ENCODE results near the gene ACYP1. TPM values are rescaled to one million over a fixed set of nuclear protein-coding genes. Genes with fewer than 3 reads are reported as not detected.
"Not testable (repeated sequence)": the region's sequence is repeated elsewhere in the genome, so short reads cannot be mapped to it uniquely, and the experiment has no call there.

ACYP1 gene
- polyA plus RNA-seq, 1 donor = 17.8 TPM

DNA sequence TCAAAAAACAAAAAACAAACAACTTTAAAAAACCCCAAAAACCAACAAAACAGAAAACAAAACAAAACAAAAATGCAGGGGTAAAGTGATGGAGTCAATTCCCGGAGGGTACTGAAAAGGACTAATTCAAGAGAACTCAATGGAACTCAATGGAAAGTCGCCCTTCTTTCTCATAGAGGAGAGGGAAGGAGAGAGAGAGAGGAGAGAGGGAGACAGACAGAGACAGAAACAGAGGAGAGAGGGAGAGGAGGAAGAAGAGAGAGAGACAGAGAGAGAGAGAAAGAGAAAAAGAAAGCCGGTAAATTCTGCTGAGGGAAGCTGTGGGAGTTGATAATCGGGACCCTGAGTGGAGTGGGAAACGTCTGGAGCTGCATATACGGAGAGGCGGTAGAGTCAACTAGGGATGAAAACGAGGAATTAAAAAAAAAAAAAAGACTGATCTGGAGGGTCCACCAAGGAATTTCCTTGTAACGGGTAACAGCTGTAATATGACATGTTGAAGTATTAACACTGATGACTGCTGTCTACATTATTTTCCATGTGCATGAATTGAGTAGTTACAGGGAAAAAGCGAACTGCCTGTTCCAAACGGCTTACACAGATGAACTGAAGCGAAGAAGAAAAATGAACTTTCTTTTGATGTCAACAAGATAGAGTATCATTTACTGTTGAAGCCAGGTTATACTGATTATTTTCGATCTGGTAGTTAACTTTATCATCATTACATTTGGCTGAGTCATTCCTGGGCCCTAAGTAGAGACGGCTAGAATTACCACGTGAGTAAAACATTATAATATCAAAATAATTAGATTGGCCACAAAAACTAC is 4.7 kb upstream of the ACYP1 start:
- peak; percentile 62 for DNase-seq (ENCODE audit: low read depth)

DNA sequence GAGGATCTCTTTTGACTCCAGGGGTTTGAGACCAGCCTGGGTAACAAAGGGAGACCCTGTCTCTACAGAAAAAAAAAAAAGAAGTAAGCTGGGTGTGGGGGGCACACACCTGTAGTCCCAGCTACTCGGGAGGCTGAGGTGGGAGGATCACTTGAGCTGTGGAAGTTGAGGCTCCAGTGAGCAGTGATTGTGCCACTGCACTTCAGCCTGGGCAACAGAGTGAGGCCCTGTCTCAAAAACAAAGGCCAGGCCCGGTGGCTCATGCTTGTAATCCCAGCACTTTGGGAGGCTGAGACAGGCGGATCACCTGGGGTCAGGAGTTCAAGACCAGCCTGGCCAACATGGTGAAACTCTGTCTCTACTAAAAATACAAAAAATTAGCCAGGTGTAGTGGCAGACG is 3.9 kb upstream of the ACYP1 start:
- not testable (repeated sequence) for DNase-seq (ENCODE audit: low read depth)

DNA sequence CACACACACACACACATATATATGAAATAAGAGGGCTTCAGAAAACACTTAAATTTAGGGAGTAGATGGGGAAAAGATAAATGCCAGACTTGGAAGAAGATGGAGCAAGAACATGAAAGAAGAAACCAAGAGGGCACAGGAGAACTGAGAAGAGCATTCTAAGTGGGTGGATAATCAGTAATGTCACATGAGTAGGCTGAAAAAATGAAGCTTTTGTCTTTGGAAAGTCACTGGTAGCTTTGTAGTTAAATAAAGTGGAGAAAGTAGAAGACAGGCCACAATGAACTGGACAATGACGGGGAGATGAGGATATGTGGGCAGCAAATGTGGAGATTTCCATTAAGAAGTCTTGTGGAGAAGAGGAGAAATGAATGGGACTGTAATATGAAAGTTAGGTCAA is 3.4 kb upstream of the ACYP1 start:
- no peak for DNase-seq (ENCODE audit: low read depth)

DNA sequence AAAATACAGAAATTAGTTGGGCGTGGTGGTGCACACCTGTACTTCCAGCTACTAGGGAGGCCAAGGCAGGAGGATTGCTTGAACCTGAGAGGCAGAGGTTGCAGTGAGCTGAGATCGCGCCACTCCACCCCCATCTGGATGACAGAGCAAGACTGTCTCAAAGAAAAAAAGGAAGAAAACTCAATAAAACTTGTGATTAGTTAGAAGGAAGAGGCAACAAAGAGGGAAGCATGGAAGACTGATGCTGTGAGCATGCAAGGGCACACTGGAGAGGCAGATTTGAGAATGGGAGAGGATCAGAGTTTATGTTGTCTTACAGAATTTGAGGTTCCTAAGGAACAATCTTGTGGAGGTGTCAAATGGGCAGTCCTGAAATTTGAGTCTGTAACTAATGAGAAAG is 2.9 kb upstream of the ACYP1 start:
- no peak for DNase-seq (ENCODE audit: low read depth)

DNA sequence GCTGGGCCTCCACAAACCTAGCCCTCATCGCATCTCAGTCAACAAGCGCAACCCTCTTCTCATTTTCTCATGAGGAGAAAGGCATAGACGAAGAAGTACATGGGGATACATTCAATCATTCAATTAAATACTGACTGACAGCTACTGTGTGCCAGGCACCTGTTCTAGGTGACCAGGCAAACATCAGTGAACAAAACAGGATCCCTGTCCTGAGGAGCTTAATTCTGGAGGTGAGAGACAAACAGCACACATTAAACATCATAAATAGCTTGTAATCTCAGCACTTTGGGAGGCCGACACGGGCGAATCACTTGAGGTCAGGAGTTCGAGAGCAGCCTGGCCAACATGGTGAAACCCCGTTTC is 362 bp upstream of the ACYP1 start:
- no peak for DNase-seq (ENCODE audit: low read depth)

DNA sequence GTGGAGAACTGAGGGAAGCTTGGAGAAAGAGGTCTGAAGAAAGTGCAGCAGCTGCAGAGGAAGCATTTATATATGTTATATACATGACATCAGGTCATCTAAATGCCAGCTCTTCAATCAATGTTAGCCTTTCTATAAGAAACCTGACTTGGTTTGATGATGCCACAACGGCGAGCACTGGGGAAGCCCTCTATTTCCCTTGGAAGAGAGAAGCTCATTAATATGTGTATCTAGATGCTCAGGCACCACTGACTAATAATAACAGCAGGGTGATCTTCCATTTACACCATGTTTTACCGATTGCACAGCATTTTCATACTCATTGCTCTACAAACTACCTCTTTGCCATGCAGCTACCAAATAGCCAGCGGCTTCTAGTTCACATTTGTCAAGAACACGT is 811 bp downstream of the ACYP1 start:
- no peak for DNase-seq (ENCODE audit: low read depth)

DNA sequence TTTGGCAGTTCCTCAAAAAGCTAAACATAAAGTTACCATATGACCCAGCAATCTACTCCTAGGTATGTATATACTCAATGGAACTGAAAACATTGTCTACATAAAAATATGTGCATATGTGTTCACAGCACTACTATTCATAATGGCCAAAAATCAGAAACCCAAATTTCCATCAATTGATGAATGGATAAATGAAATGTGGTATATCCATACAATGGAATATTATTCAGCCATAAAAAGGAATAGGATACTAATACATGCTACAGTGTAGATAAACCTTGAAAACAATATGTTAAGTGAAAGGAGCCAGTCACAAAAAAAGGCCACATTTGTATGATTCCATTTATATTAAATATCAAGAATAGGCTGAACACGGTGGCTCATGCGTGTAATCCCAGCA is 3.4 kb downstream of the ACYP1 start:
- DNase-seq (ENCODE audit: low read depth) = no peak

DNA sequence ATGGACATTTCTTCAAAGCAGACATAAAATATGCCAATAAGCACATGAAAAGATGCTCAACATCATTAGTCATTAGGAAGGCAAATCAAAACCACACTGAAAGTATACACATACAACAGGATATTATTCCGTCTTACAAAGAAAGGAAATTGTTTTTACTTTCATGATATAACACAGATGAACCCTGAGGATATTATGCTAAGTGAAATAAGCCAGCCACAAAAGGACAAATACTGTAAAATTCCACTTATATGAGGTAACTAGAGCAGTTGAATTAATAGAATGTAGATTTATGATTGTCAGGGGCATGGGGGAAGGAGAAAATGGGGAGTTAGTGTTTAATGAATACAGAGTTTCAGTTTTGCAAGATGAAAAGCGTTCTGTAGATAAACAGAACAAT is 4.2 kb downstream of the ACYP1 start:
- DNase-seq (ENCODE audit: low read depth) = no peak

DNA sequence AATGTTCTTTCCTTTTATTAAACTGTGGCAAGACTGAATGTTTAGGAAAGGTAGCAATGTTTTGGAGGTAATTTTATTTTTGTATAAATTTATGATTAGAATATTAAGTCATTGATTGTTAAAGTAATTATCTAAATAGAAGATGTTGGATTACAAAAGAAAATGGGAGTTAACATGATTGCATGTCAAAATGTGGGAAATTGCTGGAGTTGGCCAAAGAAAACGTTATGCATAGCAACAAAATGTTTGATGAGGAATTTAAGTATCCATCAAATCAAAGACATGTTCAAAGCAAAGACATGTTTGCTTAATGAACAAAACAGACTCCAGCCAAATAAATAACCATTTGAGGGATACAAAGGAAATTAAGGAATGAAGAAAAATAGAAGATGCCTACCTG is 9.4 kb downstream of the ACYP1 start:
- DNase-seq (ENCODE audit: low read depth) = no peak

DNA sequence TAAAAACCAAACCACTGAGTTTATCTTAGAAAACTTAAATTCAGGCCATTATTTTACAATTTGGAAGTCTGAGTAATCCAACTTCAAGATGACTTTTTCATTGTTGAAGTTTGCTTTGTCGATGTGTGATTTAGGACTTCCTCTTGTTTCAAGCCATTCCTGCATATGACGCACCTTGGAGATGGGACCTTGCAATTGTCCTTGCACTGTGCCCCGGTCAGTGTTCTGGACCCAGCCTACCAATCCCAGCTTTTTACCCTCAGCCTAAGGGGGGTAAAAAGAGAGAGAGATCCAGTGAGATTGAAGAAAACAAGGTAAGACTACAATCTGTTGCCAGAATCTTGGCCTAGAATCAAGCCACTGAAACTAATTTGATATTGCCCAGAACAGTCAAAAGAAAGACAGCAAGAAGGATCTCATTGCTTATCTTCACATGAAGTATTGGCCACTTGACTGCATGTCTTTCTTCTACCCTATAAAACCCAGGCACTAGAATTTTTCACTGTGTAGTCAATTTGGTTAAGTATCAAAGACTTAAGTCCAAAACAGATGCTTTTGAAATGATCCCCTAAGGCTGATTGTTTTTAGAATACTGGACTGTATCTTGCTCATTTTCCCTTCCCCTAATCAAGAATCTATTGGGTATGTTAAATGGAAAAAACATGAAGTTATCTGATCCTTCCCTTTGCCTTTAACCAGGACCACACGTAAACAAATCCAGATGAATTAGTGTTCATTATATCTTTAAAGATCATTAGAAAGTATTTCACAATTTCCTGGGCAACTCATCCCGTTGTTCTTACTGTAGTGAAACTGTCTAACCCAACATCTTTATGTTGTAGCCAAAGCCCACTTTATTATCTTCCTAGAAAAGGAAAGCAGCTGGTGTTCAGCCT is 10.2 kb downstream of the ACYP1 start:
- DNase-seq (ENCODE audit: low read depth) = no peak

DNA sequence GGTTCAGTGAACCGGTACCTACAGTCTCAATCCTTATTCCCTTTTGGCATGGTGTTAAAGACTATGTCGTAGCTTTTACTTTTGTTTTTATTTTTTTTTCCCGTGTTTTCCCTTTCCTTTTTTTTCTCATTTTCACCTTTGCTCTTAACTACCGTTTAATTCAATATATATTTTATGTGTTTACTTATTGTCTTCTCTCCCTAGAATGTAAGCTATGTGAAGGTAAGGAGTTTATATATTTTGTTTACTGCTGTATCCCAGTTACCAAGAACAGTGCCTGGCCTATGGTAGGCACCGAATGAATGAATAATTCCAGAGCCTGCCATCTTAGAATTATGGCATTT is 12.3 kb downstream of the ACYP1 start:
- DNase-seq (ENCODE audit: low read depth) = no peak

DNA sequence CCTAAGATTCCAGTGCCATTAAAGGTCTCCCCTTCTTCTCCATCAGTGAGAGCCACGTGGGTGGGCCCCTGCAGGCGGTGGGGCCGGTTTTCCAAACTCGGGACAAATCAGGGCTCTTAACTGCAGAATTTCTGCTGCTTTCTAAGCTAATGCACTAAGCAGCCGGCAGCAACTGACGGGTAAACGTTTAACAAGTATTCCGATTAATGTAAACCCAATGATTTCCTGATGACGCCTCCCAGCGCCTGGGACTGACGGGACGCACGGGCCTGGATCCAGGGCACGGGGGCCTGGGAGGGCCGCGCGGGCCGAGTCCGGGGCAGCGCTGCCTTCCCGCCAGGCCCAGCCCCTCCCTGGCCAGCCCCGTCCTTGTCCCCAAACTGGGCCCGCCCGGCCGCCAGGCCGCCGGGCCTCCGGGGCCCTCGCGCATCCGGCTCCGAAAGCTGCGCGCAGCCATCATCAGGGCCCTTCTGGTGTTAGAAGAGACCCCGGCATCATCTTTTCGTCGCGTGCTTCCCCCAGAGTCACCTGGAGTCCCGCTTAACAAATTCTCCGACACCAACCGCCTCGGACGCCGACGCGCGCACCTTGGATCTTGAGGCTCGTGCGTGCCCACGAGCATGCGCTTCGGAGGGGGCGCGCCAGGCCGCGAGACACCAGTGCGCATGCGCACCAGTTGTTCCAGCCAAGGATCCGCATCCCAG is 12.8 kb downstream of the ACYP1 start, which contains the start of gene MLH3:
Gene MLH3 (minus strand): TSS at position 616 of the 704 bp plus-strand sequence. CDS start 1,812 bp downstream, outside the sequence.
- no peak for DNase-seq (ENCODE audit: low read depth)

DNA sequence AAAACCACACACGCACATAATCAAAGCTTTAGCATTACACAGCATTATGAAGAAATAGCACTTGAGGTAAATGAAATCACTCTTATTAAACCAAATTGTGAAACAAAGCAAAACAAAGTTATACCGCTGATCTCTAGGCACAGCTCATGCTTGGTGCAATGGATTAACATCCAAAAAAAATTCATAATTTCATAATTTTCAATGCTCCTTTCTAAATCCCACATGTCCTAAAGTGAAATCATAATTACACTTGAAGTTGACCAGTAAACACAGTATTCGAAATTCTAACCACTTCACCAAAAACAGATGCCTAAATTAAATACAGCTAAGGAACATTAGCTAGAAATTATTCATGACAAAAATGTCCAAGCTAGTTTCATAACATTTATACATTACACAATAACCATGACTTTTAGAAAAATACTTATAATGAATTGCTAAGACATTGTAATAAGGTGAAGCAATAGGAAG is 14.1 kb downstream of the ACYP1 start:
- no peak for DNase-seq (ENCODE audit: low read depth)

DNA sequence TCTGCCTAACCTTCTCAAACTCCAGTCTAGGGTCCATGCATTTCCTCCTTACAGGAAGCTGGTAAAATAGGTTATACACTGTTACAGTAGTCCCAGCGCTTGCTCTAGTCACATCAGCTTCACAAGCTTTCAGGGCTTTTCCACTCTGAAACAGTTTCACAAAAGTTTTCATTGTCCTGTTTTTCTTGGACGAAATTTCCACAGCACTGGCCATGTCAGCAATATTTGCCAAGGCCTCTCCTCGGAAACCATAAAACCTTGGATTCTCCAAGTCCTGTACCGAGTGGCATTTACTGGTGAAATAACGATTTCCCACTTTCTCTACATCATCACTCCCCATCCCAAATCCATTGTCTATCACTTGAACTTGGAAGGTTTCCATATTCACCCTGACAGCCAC is 14.7 kb downstream of the ACYP1 start:
- no peak for DNase-seq (ENCODE audit: low read depth)

DNA sequence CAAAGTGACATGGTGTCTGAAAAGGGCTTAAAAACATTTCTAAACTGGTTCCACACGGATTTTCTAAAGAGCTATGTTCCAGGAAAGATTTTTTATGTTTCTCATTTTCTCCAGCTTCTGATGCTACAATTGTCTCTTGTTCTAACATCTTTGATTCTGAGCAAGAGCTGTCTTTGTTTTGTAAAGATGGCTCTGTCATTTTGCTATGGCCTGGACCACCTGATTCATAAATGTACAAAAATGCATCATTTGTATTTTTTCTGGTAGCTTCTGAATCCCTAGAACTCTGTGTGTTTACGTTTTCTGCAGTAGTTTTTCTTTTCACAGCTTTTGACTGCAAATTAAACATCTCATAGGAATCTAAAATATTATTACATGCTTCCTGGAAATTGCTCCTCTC is 15.7 kb downstream of the ACYP1 start:
- no peak for DNase-seq (ENCODE audit: low read depth)

DNA sequence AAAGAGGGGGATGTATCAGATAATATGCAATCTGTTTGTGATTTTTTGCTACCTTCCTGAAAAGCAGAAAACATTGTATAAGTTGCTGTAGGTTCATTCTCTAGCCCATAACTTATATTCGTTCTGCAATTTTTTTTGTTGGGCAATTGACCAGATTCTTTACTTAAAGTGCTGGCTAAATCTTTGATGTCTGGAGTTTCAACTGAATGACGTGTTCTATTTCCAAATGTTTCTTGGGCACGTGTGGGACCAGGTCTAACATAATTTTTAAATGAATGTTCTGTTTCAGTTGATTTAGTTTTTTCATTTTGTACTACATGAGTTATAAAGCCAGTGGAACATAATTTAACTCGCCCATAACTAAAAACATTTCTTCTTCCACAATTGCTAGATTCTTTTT is 16.3 kb downstream of the ACYP1 start:
- no peak for DNase-seq (ENCODE audit: low read depth)

DNA sequence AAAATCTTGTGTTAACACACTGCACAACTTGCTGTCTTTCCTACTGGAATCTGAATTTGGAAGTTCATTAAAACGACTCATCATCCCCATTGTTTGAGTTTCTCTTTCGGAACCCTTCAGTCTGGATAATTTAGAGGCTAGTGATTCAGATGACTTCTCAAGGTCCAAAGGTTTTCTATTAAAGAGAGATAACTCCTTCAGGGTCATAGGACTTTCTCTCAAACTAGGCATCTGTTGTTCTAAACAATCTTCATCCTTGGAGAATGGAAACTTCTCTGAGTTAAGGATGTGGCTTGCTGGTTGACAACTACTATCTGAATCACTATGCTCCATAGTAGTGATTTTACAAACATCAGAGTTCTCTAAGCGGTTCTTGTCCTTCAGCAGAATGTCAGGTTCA is 16.9 kb downstream of the ACYP1 start:
- no peak for DNase-seq (ENCODE audit: low read depth)

DNA sequence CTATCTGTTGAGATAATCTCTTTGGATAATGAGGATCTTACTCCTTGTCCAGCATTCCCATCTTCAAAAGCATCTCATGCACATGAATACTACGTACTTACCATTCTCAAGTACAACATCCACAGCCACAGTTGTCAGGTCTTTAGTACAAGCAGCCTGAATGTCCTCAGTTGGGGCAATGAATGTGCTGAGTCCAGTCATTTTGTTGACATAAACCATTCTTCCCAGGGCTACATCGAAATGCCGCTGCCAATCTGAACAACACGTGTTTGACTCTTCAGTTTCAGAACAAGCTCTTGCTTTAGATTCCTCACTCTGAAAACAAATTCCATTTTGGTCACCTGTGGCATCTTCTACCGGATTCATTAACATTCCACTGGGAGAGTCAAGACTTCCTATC is 17.5 kb downstream of the ACYP1 start:
- no peak for DNase-seq (ENCODE audit: low read depth)

DNA sequence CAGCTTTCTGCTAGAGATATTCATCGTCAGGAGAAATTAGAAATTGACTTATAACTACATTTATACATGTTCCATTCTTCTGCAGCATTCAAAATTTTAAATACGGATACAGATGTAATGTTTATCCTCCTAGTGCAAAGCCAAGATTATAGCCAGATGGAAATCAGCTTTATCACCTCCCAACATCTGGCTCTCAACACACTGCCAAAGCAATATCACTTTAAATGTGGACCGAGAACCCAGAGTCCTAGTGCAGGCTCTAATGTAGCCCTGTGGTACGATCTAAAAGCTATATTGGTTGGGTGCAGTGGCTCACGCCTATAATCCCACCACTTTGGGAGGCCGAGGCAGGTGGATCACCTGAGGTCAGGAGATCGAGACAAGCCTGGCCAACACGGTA is 19.1 kb downstream of the ACYP1 start:
- DNase-seq (ENCODE audit: low read depth) = no peak

DNA sequence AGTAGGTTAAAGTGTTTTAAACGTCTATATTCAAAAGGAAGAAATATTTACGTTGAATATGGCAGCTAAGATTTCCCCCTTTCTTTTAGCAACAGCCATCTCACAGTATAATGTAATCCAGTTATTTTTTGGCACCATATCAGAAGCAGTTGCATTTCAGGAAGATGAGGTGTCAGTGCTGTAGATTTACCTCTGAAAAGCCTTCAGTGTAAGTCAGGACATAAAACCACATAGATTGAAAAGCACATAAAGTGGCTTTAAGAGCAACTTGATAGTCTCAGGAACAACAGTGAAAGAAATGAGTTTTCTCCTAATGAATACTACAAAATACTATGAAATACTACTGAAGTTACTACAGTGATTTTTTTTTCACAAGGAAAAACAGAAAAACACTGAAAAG is 19.5 kb downstream of the ACYP1 start:
- DNase-seq (ENCODE audit: low read depth) = no peak

DNA sequence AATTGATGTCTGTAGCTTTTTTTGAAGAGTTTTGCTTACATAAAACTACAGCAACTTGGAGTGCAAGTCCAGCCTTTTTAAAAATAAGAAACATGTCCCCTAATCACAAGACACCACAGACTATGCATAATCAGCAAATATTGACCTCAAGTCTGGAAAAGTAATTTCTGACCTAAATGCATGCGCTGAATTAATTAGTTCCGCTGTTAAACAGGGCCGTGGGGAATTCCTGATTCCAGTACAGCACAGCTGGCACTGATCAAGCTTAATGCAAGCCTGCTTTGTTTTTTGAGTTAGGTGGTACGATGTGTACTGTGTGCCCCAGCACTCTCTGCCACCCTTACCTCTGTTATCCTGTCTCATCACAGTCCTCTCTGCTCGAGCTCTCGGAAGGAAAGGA is 21.8 kb downstream of the ACYP1 start:
- DNase-seq (ENCODE audit: low read depth) = no peak

DNA sequence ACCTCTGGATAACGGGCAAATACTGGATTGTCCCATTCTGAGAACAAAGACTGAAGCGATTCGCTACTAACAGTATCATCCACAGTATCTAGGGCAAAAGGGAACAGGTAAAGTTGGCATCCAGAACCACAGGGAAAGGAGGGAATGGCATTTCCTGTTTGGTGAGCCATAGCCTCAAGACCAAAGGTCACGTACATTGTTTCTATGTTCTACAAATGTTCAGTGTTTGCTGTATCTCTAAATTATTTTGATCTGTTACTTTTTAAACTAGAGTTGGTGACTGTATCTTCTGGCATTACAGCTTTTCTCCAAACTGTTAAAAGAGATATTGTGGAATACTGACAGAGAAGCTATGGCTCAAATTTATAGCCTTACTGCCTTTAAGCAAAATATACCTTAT is 22.2 kb downstream of the ACYP1 start:
- no peak for DNase-seq (ENCODE audit: low read depth)

All from forelimb muscle (tissue), 1 donor.